Measurements from ENCODE around the gene CNGA1. TPM values are rescaled to one million over a fixed set of nuclear protein-coding genes. Genes with fewer than 3 reads are reported as not detected.

The CNGA1 gene
- total and polyA plus RNA-seq, 4 donors: 3.9 to 41.3 (median 17.1) TPM

- 43% methylated on average over 1 of the region's 1 CpG for WGBS
- no peak overlapping the region for H3K9ac ChIP-seq (ENCODE audit: low read depth in 1 of 2, low read length in 2 of 2)
- DNase-seq (ENCODE audit: low spot score): no peak
- no peaks in the 10 kb centered on the region for H3K9me3 ChIP-seq (ENCODE audit: control insufficient read depth in 4 of 4, low read length in 3 of 4)
- H3K36me3 ChIP-seq (ENCODE audit: control insufficient read depth in 4 of 4, insufficient read depth in 3 of 4, low read depth in 1 of 4, low read length in 3 of 4): peaks cover 0 to 10% (median 3%) of the 10 kb centered on the region in 4 donors
- no peak overlapping the region for H3K4me3 ChIP-seq (ENCODE audit: low read depth in 1 of 3, low read length in 3 of 3)
- no peak overlapping the region for H3K27ac ChIP-seq (ENCODE audit: low read depth in 1 of 2, low read length in 2 of 2)
- no peaks in the 10 kb centered on the region for H3K27me3 ChIP-seq (ENCODE audit: control insufficient read depth in 4 of 4, insufficient read depth in 4 of 4, low read length in 3 of 4)
- peaks cover 0 to 17% (median 9%) of the 10 kb centered on the region in 4 donors for H3K4me1 ChIP-seq (ENCODE audit: control insufficient read depth in 4 of 4, insufficient read depth in 4 of 4, low read length in 3 of 4)
- TF ChIP-seq FOXA2 (IDR thresholded peaks at IDR 0.05) (no peak), MAX (IDR thresholded peaks at IDR 0.05) (no peak), HNF4G (IDR thresholded peaks at IDR 0.05) (no peak), CTCF (IDR thresholded peaks at IDR 0.05; ENCODE audit: low read depth, low read length, missing input control) (no peak), REST (IDR thresholded peaks at IDR 0.05) (no peak), GABPA (IDR thresholded peaks at IDR 0.05 in 1 of 2, conservative IDR thresholded peaks at IDR 0.05 in 1 of 2) (no peak), ZBTB33 (IDR thresholded peaks at IDR 0.05) (no peak), SP1 (IDR thresholded peaks at IDR 0.05) (no peak), TAF1 (conservative IDR thresholded peaks at IDR 0.05) (no peak), NR2F2 (IDR thresholded peaks at IDR 0.05) (no peak), FOXA1 (IDR thresholded peaks at IDR 0.05) (no peak), ATF3 (IDR thresholded peaks at IDR 0.05) (no peak), RXRA (IDR thresholded peaks at IDR 0.05) (no peak), JUND (IDR thresholded peaks at IDR 0.05) (no peak), HNF4A (conservative IDR thresholded peaks at IDR 0.05) (no peak), YY1 (IDR thresholded peaks at IDR 0.05) (no peak), EGR1 (IDR thresholded peaks at IDR 0.05; ENCODE audit: low read depth in 2 of 2) (no peak), RAD21 (IDR thresholded peaks at IDR 0.05) (no peak)
These were observed 4.6 kb upstream of the CNGA1 start for GRCh38 chr4:48021100-48021499.

Data from liver (tissue), 9 donors.